ENCODE measurements around the gene PCDH10.

DNA sequence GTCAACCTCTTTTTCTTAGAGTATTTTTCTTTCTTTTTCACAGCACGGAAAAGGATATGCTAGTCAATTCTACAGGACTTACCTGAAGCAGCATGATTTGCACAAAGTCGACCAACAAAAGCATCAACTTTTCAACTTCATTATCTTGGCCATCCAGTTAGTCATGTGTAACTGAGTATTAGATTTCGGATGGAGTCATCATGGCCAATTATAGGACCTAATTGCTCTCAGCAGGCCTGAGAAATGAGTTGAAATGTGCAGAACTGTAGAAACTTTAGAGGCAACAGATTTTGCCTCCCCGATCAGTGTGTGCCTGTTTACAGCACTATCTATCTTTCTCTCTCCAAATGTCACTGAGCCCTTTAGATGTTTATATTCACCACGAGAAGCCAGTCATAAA is 41.0 kb downstream of the PCDH10 start:
- TF ChIP-seq, protein P1, sequence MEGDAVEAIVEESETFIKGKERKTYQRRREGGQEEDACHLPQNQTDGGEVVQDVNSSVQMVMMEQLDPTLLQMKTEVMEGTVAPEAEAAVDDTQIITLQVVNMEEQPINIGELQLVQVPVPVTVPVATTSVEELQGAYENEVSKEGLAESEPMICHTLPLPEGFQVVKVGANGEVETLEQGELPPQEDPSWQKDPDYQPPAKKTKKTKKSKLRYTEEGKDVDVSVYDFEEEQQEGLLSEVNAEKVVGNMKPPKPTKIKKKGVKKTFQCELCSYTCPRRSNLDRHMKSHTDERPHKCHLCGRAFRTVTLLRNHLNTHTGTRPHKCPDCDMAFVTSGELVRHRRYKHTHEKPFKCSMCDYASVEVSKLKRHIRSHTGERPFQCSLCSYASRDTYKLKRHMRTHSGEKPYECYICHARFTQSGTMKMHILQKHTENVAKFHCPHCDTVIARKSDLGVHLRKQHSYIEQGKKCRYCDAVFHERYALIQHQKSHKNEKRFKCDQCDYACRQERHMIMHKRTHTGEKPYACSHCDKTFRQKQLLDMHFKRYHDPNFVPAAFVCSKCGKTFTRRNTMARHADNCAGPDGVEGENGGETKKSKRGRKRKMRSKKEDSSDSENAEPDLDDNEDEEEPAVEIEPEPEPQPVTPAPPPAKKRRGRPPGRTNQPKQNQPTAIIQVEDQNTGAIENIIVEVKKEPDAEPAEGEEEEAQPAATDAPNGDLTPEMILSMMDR (conservative IDR thresholded peaks at IDR 0.05): no peak
- no peak for TF ChIP-seq ZFX (IDR thresholded peaks at IDR 0.05)

Data from C4-2B (cell line).